ENCODE data around the gene COL9A1.

- no peak for TF ChIP-seq BHLHE40 (IDR thresholded peaks at IDR 0.05; ENCODE audit: borderline replicate concordance)
- no peak for TF ChIP-seq LEF1 (IDR thresholded peaks at IDR 0.05; ENCODE audit: borderline replicate concordance)
These were observed 34.8 kb upstream of the COL9A1 start for GRCh38 chr6:70337743-70338105.

Data from HEK293T (cell line).